ENCODE results near the gene KDM2B. TPM values are rescaled to one million over a fixed set of nuclear protein-coding genes. Genes with fewer than 3 reads are reported as not detected.
A peak's percentile ranks its signal among the peaks of the same experiment; 100 is the strongest.

Gene KDM2B
- total and polyA plus RNA-seq, 2 of the 8 experiments (the other 6 are each of a cell fraction or from before 2014, with no cell fraction given), result 111 to 162 TPM

GRCh38 chr12:121574025-121574424, 6.8 kb downstream of the KDM2B start:
- DNase-seq (ENCODE audit: low read depth in 1 of 2, low spot score in 2 of 2), result no peak
- peaks cover 5 to 6% of the 10 kb centered on the region in 2 experiments for H4K20me1 ChIP-seq (replicated peaks in 1 of 2; ENCODE audit: control insufficient read depth in 1 of 2, insufficient read depth in 2 of 2, low read length in 2 of 2)
- no peak overlapping the region for H3K18ac ChIP-seq (ENCODE audit: extremely low read depth, low read length)
- no peak overlapping the region for H3K23ac ChIP-seq (ENCODE audit: insufficient read length)
- H3K79me2 ChIP-seq (ENCODE audit: control insufficient read depth in 1 of 2, insufficient read depth in 2 of 2, low read length in 2 of 2), result peaks cover 6 to 73% of the 10 kb centered on the region in 2 experiments; a peak in 3 of 4 replicates
- H3K27ac ChIP-seq (ENCODE audit: low read depth, low read length), result peak overlapping the region; percentile 11; the same call in 1 of the 2 replicates
- POLR2A ChIA-PET (ENCODE audit: partially characterized antibody), result interaction anchor here (0.7 to 31.0 kb wide), 14 partner anchors 8 to 105 kb away, joined by 3 to 793 read pairs (median 3); partner anchors contain the start of gene ORAI1
- FAIRE-seq, result no peak
- H3K27me3 ChIP-seq (replicated peaks in 1 of 4; ENCODE audit: control insufficient read depth in 3 of 4, extremely low read depth in 1 of 4, insufficient read depth in 3 of 4, low read length in 3 of 4), result no peaks in the 10 kb centered on the region
- no peak for TF ChIP-seq ATF2 (IDR thresholded peaks at IDR 0.05; ENCODE audit: low read length)
- TF ChIP-seq ASH2L (IDR thresholded peaks at IDR 0.05; ENCODE audit: low read length), result no peak
- no peak for TF ChIP-seq EP300 (IDR thresholded peaks at IDR 0.05; ENCODE audit: borderline replicate concordance in 1 of 2, low read depth in 2 of 2, low read length in 2 of 2)
- TF ChIP-seq ZNF274 (IDR thresholded peaks at IDR 0.05; ENCODE audit: borderline replicate concordance, extremely low read depth, low read length), result no peak
- TF ChIP-seq CREB1 (IDR thresholded peaks at IDR 0.05), result no peak
- TF ChIP-seq RAD21 (IDR thresholded peaks at IDR 0.05 in 1 of 2, conservative IDR thresholded peaks at IDR 0.05 in 1 of 2; ENCODE audit: low read depth in 2 of 2, low read length in 2 of 2), result no peak
- no peak for TF ChIP-seq E2F6 (IDR thresholded peaks at IDR 0.05)
- H3K4me2 ChIP-seq (ENCODE audit: insufficient read depth in 1 of 2, low read depth in 2 of 2, low read length in 2 of 2), result no peak overlapping the region
- no peaks in the 10 kb centered on the region for H3K9me3 ChIP-seq (ENCODE audit: insufficient read depth in 2 of 2, low read depth in 1 of 2, low read length in 1 of 2)
- H4K5ac ChIP-seq (ENCODE audit: insufficient read length, low read depth, low read length), result no peak overlapping the region
- H3K23me2 ChIP-seq (ENCODE audit: low read depth, low read length), result peaks cover 16% of the 10 kb centered on the region; the same call in 1 of the 2 replicates
- H3K9ac ChIP-seq (replicated peaks in 1 of 4; ENCODE audit: extremely low read depth in 1 of 4, low read depth in 3 of 4, low read length in 3 of 4), result no peak overlapping the region
- H3K4ac ChIP-seq (replicated peaks; ENCODE audit: insufficient read length, low read depth, low read length), result no peak overlapping the region
- no peak overlapping the region for H2AFZ ChIP-seq (ENCODE audit: low read length)
- CTCF ChIA-PET (ENCODE audit: partially characterized antibody), result interaction anchor here (0.6 to 6.6 kb wide), 10 partner anchors 12 to 134 kb away, joined by 3 to 57 read pairs (median 7); partner anchors contain the start of gene MORN3
- peaks cover 19% of the 10 kb centered on the region for H3K79me1 ChIP-seq (ENCODE audit: low read depth, low read length)
- H4K8ac ChIP-seq (ENCODE audit: extremely low read depth, insufficient read depth, low read length), result no peak overlapping the region
- H3K56ac ChIP-seq (replicated peaks; ENCODE audit: insufficient read length, low read depth, low read length), result no peak overlapping the region
- H2BK5ac ChIP-seq (ENCODE audit: low read depth, low read length), result peak overlapping the region; percentile 16; the same call in 1 of the 2 replicates
- H3K4me3 ChIP-seq (ENCODE audit: extremely low read depth in 1 of 4, insufficient read depth in 2 of 4, low read depth in 3 of 4, low read length in 4 of 4), result no peak overlapping the region
- no peak overlapping the region for H2BK20ac ChIP-seq (ENCODE audit: low read length)
- H2BK15ac ChIP-seq (ENCODE audit: low read length), result 0 out of 2 replicates have a peak overlapping the region, but pooled peaks have one; percentile 29
- H3K14ac ChIP-seq (ENCODE audit: insufficient read length), result no peak overlapping the region
- H2BK120ac ChIP-seq (replicated peaks; ENCODE audit: low read depth, low read length), result no peak overlapping the region
- WGBS, 2 experiments (ENCODE audit: extremely low coverage in 1 of 2, insufficient coverage in 1 of 2, insufficient read length in 1 of 2, insufficient replicate concordance in 2 of 2, low coverage in 1 of 2, low lambda C conversion rate in 2 of 2, missing lambda C conversion rate in 1 of 2), result 97% methylated on average over 11 of the region's 11 CpGs; no CpG with 5 or more reads in 1 of the 2 experiments
- H4K91ac ChIP-seq (replicated peaks; ENCODE audit: insufficient read length, low read length), result no peak overlapping the region
- H2BK12ac ChIP-seq (ENCODE audit: low read depth, low read length), result no peak overlapping the region
- H3K36me3 ChIP-seq (ENCODE audit: control insufficient read depth in 2 of 4, insufficient read depth in 4 of 4, low read length in 3 of 4), result peaks cover 31 to 67% (median 39%) of the 10 kb centered on the region in 4 experiments
- peaks cover 10 to 20% (median 14%) of the 10 kb centered on the region in 4 experiments for H3K4me1 ChIP-seq (replicated peaks in 1 of 4; ENCODE audit: control insufficient read depth in 3 of 4, insufficient read depth in 4 of 4, low read length in 3 of 4)
- H2AK5ac ChIP-seq (ENCODE audit: low read depth, low read length), result no peak overlapping the region
